ENCODE measurements around the gene NEUROD6.

The NEUROD6 gene

DNA sequence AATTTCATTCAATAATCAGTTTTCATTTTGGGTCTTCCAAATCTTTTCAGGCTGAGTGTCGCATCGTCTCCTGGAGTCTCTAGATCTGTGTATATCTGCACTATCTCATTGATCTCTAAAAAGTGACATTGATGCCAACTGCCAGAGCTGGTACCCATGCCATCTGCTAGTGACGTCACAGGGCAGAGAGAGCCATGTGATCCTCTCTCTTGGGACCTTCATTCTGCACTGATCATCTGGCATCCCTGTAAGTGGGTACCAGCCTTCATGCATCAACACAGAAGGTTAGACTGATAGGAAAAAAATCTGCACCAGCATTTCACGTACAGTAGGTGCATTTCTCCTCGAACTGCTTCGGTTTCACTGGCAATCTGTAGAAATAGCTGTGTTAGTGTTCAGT, at the start of gene NEUROD6:
NEUROD6 (minus strand) TSS at position 124 of the 400 bp plus-strand sequence. CDS start 1,458 bp downstream, outside the sequence.
- in situ Hi-C loops (cut with MboI; ENCODE audit: low sequenced_read_pairs) = no loop called here

DNA sequence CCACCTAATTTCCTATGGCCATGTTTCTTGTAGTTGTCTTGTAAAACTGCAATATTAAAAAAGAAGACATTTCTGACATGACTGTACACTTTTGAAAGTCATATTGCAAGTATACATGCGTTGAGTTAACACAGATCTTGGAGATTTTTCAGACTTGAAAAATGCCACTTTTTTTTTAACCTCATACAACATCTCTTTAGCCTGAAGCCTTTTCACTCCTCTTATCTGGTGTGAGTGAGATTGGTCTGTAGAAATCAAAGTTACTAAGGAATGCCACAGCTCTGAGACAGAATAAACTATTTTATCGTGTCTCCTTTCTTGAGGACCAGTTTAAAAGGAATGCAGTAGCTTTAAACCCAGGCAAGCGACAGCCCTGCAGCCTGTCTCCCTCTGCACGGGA, 43.9 kb upstream of the NEUROD6 start:
- in situ Hi-C loops (cut with MboI; ENCODE audit: low sequenced_read_pairs) = no loop called here

DNA sequence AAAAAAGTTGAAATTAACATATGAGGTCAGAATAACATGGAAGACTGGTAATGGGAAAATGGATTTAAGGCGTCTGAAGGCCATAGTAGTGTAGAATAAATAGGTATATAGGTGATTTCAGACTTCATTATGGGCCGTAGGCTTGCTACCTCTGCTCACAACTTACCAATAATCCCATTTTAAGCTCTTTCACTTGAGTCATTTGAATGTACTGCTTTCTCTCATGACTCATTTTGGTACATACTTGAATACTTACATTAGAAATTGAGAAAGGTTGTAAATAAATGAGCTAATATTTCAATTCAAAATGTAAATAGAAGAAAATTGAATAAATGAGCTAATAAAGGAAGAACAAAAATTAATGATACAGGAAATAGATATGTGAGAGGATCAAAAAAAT, 42.2 kb upstream of the NEUROD6 start:
- in situ Hi-C loops (cut with MboI; ENCODE audit: low sequenced_read_pairs) = no loop called here

DNA sequence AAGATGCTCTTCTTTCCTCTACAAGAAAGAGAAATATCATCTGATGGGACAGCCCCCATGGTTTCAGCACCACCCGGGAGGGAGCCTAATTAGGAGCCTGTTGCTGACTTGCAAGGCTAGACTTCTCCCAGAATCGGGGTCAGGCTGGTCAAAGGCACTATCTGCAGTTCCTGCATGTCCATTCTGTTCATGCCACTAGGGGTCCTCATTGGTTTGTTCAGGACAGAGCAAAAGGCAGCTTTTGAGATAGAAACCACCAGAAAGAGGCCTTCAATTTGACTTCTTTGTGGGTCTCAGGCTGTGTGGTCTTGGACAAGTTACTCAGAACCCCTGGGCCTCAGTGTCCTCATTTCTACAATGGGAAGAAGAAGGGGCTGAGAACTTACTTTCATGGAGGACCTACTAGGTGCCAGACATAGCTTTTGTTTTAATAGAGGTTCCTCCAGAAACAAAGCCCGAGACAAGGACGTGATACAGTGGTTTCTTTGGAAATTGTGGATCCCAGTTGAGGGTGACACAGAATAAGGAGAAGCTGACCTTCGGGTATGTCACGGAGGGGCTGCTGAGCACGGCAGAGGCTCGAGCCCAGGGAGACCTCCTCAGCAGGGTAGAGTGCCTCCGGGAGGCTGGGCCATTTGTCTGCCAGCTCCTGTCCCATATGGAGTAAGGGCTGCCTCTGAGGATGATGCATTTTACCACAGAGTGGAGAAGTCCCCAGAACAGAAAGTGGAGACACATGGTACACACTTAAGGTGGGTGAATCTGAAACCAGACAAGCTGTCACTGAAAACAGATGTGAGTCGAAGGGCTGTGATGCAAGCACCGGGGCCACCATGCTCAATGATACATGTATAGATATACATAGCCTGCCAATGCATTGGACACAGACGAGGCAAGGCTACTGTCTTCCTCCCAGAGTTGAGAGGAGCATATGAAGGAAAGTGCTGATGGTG, 33.1 kb upstream of the NEUROD6 start:
- in situ Hi-C loops (cut with MboI; ENCODE audit: low sequenced_read_pairs) = no loop called here

DNA sequence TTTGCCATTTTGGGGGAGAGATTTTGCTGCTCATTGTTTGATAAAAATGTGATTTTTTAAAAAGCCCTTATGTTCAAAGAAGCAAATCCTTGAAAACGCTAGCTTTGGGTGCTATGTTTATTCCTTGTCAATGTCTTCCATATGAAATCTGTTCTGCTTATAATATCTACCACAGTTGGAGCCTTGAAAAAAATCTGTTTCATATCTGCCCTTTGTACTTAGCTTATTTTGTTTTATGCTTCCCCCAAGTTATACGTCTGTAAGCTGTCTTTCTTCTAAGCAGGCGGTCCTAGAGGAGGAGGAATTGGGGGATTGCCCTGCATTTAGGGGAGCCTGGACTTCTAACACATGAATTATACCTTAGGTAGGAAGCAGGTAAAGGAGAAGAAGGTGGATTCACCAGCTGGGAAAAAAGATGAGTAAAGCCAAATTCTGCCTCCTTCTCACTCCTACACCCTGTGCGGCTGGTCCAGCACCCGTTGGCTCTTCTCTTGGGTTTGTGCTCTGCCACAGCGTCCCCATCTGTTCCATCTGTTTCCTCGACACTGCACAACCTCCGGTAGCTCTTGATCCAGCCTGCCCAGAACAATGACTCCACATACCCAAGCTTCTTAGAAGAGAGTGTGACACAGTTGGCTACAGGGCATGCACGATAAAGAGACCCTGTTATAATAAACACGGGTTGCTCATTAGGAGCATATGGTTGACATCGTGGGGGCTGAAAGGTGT, 31.9 kb upstream of the NEUROD6 start:
- in situ Hi-C loops (cut with MboI; ENCODE audit: low sequenced_read_pairs) = no loop called here

DNA sequence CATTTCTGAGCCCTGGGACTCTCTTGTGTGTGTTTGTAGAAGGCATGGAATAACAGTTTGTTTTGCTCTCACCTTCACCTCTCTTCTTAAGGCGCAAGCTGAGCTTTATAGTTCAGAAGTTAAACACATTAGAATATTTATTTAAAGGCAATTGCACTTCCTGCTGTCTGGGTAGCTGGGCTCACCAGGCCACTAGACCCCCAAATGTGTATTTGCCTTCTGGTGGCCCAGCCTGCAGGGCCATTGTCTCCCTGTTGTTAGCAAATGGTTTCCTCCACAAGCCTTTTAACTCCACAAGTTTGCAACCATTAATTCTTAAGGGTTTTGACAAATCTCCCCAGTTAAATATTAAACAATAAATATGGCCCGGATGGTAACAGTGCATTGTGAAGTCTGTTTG, 31.1 kb upstream of the NEUROD6 start:
- in situ Hi-C loops (cut with MboI; ENCODE audit: low sequenced_read_pairs) = no loop called here

DNA sequence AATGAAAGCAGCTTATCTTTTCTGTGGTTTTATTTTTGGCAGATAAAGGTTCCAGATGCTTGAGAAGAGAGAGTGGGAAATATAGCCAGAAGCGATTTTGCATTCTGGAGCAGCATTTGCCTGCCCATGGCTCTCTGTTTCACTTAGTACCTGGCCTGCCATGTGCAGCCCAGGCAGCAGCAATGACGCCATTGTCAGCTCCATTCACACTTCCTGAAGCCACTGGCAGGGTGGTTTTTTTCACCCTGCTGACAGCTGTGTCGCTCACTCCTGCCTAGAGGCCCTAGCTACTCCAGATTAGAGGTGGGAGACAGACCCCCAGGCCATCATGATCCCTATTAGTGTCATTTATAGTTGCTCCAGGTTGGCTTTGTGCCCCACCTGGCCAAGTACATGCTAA, 30.1 kb upstream of the NEUROD6 start:
- in situ Hi-C loops (cut with MboI; ENCODE audit: low sequenced_read_pairs) = no loop called here

DNA sequence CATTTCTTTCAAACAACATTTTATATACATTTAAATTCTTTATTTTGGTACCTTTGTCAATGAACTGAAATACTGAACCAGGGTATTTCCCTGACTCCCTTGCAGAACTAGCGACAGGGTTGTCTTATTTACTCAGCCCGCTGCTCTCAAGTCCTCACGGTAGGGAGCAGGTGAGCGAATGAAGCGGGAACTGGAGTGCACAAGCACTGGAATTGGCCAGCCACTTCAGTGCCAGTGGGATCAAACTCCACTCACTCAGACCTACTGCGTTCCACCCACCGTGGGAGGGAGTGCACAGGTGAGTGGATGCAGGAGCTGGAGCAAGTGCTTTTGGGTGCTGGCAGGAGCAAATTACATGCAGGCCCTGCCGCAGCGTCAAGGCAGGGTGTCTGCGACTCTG, 28.1 kb upstream of the NEUROD6 start:
- in situ Hi-C loops (cut with MboI; ENCODE audit: low sequenced_read_pairs) = no loop called here

DNA sequence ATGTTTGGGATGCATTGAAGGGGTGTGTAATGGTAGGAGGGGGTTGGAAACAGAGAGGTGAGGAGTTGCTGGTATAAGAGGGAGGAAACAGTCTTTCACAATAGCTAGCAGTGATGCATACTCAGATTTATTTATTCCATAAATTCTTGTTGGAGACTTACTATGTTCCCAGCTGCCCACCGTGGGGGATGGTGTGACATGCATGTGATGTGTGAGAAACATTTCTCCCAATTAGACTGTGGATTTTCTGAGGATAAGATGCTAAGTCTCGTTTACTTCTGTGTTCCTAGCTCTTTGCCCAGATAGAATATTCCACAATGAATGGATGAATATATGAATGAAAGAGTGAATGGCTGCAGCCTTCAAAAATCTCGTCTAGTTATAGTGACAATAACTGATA, 23.0 kb upstream of the NEUROD6 start:
- in situ Hi-C loops (cut with MboI; ENCODE audit: low sequenced_read_pairs) = no loop called here

DNA sequence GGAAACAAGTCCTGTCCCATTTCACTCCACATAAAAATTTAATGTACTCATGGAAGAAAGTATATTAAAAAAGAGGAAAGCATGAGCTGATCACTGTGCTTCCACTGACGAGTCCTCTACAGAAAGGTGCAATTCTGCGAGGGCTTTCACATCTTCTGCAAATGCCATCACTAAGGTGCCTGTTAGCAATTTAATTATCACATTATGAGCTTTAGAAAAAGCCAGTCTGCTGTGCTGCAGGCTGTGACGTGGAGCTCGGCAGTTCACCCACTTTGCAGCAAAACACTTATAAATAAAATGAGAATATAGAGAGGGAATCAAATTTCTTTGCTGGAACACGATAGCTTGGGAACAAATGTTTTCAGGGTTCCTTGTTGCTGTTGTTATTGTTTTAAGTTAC, 22.5 kb upstream of the NEUROD6 start:
- in situ Hi-C loops (cut with MboI; ENCODE audit: low sequenced_read_pairs) = no loop called here

DNA sequence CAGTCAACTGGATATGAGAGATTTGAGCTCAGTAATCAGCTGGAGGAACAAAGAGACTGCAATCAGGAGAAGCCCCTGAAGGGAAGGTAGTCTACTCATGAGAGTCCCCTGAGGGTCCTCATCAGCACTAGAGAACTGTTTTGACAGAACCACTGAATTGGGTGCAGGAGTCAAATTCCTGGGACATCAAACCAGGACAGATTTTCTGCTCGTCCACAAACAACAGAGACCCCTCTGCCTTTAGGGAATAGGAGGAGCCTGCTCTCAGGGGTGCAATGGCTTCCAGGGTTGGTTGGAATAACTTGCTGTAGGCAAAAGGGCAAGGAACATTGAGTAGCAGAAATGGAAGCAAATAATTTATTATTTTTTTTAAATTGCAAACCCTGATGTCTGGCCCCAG, 21.9 kb upstream of the NEUROD6 start:
- in situ Hi-C loops (cut with MboI; ENCODE audit: low sequenced_read_pairs) = no loop called here

DNA sequence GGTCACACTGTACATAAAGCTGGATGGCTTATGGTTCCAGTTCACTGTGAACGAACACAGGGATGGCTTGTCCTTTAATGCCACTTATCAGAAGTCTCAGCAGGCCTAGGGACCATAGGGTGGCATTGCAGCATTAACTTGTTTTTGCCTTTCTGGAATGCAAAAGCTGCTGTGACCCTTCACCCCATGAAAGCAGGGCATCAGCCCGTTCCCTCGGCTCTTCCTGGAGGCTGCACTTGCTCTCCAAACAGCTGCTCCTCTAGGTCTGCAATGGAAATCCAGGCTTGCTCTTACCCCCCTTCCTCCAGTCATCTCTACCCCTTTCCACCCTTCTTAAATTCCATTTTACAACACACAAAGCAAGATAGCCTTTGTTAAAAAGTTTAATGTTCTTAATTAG, 17.9 kb upstream of the NEUROD6 start:
- in situ Hi-C loops (cut with MboI; ENCODE audit: low sequenced_read_pairs) = no loop called here

DNA sequence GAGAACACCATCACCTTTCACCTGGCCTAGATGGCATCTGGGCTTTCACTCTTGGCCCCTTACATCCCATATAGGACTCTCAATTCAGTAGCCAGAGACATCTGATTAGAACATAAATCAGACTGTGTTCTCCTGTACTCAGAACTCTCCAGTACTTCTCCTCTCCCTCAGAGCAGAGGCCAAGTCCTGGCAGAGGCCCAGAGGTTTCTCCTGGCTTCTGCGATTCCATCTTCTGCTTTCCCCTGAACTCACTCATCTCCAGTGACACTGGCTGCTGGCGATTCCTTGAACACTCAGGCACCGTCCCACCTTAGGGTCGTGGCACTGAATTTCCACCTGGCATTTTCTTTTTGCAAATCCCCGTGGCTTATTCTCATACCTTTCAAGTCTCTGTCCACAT, 4.9 kb upstream of the NEUROD6 start:
- in situ Hi-C loops (cut with MboI; ENCODE audit: low sequenced_read_pairs) = no loop called here

DNA sequence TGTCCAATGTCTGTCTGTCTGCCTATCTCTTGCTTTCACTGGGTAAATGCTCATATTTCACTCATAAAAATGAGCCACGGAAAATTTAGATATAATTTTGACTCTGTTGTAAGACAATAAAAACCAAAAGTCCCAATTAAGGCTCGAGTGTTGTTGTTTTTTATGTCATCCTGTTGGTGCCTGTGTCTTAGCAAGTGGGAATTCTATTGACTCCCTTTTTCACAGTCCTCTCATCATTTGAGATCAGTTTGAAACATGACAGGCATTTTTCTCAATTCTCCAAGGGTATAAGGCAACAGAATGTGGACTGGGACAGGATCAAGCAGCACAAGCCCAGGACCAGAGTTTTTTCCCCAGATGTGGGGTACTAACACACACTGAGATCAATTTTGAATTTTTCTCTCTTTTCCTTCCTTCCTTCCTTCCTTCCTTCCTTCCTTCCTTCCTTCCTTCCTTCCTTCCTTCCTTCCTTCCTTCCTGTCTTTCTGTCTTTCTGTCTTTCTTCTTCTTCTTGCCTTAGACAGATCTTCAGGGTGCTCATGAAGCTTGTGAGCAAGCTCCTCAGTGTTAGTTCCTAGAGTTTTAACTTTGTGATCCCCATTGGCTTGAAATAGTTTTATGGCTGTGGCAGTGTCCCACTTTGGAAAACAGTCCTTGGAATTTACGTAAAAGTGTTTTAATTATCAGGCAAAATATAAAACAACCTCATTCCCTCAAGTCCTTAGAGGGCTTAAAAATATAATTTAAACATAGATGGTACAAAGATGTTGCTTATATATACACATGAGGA, 3.2 kb upstream of the NEUROD6 start:
- in situ Hi-C loops (cut with MboI; ENCODE audit: low sequenced_read_pairs) = no loop called here

DNA sequence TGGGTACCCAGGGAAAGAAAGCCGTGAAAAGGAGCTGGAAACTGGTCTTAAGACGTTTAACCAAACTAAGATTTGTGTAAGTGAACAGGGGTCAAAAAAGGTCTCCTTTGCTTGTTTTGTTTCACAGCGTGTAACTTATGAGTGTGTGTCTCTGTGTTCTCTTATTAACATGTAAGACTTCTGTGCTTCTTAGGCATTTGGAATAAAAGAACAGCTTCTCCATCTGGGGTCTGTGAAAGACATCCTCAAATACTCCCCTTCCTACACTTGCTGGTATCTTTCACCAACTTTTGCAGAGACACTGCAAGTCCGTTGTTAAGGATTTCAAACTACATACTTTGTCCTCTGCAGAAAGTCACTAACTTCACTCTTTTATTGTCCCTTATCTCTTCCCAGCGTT, 615 bp upstream of the NEUROD6 start:
- in situ Hi-C loops (cut with MboI; ENCODE audit: low sequenced_read_pairs) = no loop called here

DNA sequence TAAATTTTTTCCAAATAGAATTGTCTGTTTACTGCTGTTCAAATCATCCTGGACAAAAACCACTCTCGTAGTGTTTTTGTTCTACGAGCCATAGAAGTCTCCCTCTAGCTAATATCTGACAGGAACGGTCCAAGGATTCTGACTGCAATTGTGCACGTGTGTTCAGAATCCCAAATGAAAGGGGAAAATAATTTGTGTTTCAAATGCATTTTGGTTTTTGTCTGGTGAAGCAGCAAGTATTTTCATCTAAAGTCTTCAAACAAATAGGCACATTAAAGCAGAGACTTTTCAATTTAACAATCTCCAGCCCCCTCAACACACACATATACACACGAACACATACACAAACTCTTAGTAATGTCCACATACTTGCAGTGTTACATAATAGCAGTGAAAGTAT, 475 bp downstream of the NEUROD6 start:
- in situ Hi-C loops (cut with MboI; ENCODE audit: low sequenced_read_pairs) = no loop called here

DNA sequence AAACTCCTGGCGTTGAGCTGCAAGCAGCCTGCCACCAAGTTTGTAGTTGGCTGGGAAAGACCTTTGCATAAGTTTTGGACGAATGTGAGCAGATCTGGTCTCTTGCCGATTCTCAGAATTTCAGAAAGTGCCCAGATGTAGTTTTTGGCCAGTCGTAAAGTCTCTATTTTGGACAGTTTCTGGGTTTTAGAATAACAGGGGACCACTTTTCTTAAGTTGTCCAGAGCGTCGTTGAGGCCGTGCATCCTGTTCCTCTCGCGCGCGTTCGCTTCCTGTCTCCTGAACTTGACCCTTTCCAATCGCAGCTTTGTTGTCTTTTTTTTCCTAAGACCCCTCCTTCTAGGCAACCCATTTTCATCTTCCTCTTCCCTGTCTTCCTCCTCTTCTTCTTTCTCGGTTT, 1.8 kb downstream of the NEUROD6 start:
- in situ Hi-C loops (cut with MboI; ENCODE audit: low sequenced_read_pairs) = no loop called here

DNA sequence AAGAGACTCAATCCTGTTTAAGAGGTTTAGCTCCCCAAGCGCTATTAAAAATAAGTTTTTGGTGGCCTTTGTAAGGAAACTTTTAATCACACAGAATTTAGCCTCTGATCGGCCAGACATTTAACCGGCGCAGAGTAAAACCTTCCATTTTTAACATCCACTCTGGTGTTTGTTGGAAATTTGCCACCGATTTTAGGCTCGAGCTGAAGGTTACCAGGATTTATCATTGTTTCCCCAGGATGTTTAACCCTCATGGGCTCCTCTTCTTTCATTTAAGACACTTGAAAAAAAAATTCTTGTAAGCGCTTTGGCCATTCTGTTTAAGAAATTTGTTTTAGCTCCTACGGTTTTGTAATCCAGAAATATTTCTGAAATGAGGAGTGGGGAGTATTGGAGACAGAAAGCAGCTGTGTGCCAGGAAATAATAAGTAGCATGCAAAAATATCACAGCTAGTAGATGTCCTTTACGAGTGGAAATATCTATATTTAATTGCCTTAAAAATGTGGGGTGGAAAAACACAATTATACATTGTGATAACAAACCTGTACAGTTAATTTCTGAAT, 3.4 kb downstream of the NEUROD6 start:
- in situ Hi-C loops (cut with MboI; ENCODE audit: low sequenced_read_pairs) = no loop called here

DNA sequence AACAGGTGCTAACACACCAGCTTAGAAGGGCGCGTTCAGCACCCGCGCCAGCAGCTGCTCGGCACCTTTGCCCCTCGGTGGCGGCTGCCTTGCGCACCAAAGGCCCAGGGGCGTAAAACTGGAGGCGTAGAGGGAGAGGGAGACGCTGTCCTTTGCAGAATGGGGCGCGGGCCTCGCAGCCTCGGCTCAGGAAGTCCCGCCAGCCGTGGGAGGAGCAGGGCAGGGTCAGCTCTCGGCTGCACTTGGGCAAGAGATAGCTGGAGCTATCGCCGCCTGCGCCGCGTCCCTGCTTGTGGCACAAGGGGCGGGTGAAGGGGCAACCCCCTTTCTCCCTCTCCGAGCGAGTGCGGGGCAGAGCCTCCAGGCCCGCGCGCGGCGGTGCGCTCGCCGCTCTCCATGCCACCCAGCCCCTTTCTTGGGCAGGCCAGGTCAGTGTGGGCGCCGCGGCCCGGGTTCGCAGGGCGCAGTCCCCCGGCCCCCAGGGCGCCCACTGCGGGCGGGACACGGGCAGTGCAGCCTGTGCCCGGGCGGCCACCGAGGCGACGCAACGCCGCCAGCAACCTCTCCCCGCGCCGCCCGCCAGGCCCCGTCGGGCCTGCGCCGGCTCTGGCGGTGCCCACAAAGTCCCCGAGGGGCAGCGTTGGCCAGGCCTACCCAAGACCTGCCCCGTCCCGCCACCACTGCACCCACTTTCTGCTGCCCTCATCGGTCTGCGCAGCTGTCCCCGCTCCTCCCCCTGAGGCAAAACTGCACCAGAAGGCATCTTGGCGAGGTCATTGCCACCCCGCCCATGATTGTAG, 4.1 kb downstream of the NEUROD6 start:
- in situ Hi-C loops (cut with MboI; ENCODE audit: low sequenced_read_pairs) = no loop called here

DNA sequence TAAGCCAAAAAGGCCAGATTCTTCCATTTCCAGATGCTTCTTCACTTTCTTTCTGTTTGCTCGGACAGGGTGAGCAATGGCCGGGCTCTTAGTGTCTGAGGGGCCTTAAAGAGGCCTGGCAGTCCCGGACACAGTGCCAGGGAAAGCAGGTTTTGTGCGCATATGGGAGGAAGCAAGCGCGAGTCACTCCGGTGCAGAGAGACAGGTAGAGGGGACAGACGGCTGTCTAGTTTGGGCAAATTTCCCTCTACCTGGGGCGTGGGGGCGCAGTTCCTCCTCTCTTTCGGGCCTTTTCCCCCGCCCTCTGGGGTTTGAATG, 4.7 kb downstream of the NEUROD6 start:
- in situ Hi-C loops (cut with MboI; ENCODE audit: low sequenced_read_pairs) = no loop called here

All from hTERT RPE-1 (cell line).